ENCODE results near the gene SLC22A14.

The SLC22A14 gene

GRCh38 chr3:38331257-38332022 lies 49.3 kb downstream of the SLC22A14 start:
- no peak overlapping the region for H3K4me3 ChIP-seq (ENCODE audit: low read depth, low read length)
- no peak for DNase-seq (ENCODE audit: low read depth)
- TF ChIP-seq CTCF (IDR thresholded peaks at IDR 0.05; ENCODE audit: control insufficient read depth, extremely low read depth, insufficient read depth) = no peak

GRCh38 chr3:38332201-38332600 lies 50.1 kb downstream of the SLC22A14 start:
- no peak overlapping the region for H3K4me3 ChIP-seq (ENCODE audit: low read depth, low read length)
- DNase-seq (ENCODE audit: low read depth) = no peak
- TF ChIP-seq CTCF (IDR thresholded peaks at IDR 0.05; ENCODE audit: control insufficient read depth, extremely low read depth, insufficient read depth) = no peak

DNA sequence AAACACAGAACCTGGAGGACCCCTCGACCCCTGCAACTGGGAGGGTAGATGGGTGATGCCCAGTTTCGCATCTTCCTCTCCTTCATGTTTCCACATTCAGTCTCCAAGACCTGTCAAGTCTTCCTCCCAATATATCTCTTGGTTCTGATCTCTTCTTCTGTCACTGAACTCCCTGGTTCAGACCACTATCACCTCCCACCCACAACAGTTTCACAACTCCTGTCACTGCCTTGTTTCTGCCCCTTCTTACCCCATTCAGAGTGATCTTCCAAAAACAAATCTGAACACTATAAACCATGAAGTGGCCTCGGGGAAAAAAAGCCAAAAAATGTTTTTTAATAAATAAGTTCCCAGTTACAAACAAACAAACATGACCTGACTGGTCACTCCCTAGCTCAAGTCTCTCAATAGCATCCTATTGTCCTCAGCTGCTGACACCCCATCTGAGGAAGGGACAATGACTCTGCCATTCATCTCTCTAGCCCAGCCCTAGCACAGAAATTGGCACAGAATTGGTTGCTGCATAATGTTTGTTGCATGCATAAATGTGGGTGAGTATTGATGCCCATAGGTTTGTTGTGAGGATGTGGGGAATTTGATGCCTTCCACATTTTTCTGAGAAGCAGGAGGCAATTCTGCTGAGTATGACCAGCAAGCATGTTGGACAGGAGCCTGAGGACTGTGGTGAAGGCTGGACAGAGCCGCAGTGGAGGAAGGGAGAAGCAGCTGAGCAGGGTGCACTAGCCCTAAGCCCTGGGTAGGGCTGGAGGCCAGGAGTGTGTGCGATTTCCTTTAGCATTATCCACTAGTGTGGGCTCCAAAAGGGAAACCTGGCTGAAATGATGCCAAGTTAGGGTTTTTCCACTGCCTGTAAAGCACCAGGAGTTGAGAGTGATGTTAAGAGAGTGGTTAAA lies 52.3 kb downstream of the SLC22A14 start:
- no peak overlapping the region for H3K4me3 ChIP-seq (ENCODE audit: low read depth, low read length)
- DNase-seq (ENCODE audit: low read depth) = no peak
- no peak for TF ChIP-seq CTCF (IDR thresholded peaks at IDR 0.05; ENCODE audit: control insufficient read depth, extremely low read depth, insufficient read depth)

- H3K4me3 ChIP-seq (ENCODE audit: low read depth, low read length) = no peak overlapping the region
- DNase-seq (ENCODE audit: low read depth) = no peak
- TF ChIP-seq CTCF (IDR thresholded peaks at IDR 0.05; ENCODE audit: control insufficient read depth, extremely low read depth, insufficient read depth) = no peak
These were observed 53.2 kb downstream of the SLC22A14 start for GRCh38 chr3:38335263-38335662.

- H3K4me3 ChIP-seq (ENCODE audit: low read depth, low read length) = no peak overlapping the region
- DNase-seq (ENCODE audit: low read depth) = no peak
These were observed 55.6 kb downstream of the SLC22A14 start for GRCh38 chr3:38337703-38338102.

More at GRCh38 chr3:38337703-38338102, 55.6 kb downstream of the SLC22A14 start:
- no peak for TF ChIP-seq CTCF (IDR thresholded peaks at IDR 0.05; ENCODE audit: control insufficient read depth, extremely low read depth, insufficient read depth)

All from LNCaP clone FGC (cell line).